ENCODE measurements around the gene CDKN2B-AS1.

CDKN2B-AS1 gene

DNA sequence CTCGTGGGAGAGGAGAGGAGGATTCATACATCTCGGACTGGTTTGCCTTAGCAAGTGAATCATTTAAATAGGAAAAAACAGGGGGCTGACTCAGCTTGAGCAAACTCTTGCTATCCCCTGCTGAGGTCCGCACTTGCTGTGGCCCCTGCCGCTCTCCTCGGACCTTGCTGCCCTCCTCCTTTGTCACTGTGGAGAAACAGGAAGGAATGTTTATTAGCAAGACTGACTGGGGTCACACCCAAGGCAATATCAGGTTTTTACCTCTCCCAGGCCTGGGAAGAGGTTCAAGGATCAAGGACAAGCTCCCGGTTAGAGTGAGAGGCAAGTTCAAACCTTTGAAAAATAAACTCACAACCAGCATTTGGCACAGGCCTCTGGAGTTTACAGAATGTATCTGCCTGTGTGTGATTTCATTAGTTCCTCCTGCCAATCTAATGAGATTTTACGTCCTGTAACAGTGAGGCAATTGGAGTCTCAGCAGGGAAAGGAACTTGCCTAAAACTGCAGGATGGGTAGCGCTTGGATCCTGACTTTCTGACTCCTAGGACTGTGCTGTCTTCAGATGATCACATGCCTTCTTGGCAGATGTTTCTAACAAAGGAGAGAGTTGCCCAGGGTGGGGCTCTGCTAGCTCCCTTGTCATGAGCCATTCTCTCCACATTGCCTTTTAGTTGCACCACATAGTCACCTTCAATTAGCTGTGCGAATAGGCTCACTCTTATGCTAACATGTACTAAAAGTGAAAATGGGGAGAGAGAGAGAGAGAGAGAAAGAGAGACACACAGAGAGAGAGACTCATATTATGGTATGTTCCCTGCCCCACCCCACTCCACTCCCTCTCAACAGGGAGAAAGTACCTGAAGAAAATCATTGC lies 123.2 kb downstream of the CDKN2B-AS1 start:
- no peak for DNase-seq (ENCODE audit: low read depth, low spot score)

DNA sequence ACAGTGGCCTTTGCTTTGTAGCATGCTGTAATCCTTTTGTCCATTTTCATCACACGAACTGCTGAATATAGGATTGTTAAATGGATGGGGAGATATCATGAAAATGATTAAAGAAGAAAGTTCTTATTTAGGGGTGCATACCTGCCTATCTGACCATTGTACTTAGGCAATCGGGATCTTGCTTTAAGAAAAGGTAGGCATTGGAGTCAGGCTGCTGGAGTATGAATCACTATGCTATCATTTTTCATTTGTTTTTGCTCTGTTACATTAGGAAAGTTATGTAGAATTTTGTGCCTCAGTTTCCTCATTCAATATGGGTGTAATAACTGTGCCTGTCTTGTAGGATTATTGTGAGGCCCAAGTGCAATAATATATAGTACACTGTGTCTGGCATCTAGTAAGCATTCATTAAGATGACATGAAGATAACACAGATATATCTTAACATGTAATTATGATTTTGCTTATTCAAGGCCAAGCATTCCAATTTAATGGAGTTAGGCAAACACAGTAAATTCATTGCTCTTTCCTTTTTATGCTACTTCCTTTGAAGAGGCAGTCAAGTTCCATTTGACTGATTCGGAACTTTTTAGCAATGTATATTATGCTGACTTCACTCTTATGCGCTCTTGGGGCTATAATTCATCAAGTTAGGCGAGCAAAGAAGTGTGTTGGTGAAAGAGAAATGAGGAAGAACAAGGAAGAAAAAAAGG lies 124.4 kb downstream of the CDKN2B-AS1 start:
- no peak for DNase-seq (ENCODE audit: low read depth, low spot score)

DNA sequence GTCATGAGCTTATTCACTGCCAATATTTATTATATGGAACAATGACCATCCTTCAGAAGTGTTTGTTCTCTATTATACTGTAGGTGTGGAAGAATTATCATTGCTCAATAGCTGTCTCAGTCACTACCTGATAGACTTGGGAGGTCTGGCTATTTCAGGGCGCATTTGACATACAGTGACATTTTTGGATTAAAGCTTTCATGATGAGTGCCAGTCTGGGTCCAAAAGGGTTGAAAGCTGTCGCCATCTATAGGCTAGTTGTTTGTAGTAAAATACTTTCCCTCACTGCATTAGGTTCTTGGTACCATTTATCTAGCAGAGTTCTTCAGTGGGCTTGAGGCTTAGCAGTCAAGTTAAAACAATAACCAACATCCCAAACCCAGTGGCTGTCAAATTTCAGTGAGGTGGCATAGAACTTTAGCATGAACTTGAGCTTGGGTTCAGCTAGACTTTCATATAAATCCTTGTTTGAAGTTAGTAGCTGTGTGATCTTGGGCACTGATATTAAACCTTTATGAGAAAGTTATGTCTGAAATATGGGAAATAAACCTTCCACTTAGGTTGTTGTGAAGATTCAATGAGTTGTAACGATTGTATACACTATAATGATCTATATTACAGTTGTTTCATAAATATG lies 125.0 kb downstream of the CDKN2B-AS1 start:
- no peak for DNase-seq (ENCODE audit: low read depth, low spot score)

DNA sequence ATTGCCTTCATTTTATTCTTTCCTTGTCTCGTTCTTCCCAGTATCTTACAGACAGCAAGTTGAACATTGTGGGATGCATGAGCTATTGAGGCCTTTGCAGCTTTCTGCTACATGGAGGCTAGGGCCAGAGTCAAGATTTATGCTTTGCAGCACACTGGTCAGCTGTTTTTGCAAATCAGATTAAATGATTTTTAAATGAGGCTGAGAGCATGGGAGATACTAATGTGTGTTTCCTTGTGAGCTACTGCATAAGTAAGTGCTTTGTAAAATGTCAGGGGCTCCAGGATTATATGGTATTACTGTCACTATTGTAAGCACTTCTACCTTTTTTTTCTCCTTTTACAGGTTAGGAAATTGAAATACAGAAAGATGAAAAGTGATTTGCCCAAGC lies 125.6 kb downstream of the CDKN2B-AS1 start:
- no peak for DNase-seq (ENCODE audit: low read depth, low spot score)

DNA sequence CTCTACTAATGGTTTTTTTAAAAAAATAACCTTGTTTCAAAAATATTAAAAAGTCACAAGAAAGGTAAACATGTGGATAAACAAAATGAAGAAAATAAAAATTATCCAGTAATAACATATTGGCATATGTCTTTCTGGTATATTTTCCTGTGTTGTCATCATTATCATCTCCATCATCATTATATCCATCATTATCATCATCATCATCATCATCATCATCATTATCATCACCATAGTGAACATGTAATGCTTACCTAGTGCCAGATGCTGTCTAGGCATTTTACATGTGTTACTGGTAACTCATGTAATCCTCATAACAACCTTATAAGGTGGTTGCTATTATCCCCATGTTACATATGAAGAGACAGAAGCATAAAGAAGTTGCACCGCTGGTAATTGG lies 126.0 kb downstream of the CDKN2B-AS1 start:
- DNase-seq (ENCODE audit: low read depth, low spot score): no peak

DNA sequence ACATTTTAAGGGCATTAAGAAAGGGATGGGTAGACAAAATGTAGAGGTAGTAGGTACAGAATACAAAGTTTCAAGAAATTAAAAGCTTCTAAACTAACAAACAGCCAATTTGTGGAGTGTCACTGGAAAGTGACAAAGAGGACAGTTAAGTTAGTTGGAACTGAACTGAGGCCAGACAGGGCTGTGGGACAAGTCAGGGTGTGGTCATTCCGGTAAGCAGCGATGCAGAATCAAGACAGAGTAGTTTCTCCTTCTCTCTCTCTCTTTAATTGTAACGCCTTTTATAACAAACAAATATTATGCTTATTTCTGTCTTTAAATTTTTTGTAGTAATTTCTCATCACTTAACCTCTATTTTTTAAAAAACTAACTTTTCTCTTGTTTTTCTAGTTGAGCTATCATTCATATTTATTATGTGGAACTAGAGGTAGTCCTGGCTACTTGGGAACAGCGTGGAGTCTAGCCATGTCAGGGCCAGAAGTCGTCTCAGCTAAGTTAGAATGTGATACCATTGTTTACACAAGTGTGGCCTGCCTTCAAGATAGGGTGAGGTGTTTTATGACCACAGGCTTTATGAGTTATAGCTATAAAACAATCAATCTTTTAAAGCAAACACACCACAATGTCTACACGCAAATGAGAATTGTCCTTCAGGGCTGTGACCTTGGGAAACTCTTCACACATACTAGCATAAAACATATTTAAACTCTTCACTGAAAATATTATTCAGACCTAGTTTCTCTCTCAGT lies 129.8 kb downstream of the CDKN2B-AS1 start:
- no peak for DNase-seq (ENCODE audit: low read depth, low spot score)

DNA sequence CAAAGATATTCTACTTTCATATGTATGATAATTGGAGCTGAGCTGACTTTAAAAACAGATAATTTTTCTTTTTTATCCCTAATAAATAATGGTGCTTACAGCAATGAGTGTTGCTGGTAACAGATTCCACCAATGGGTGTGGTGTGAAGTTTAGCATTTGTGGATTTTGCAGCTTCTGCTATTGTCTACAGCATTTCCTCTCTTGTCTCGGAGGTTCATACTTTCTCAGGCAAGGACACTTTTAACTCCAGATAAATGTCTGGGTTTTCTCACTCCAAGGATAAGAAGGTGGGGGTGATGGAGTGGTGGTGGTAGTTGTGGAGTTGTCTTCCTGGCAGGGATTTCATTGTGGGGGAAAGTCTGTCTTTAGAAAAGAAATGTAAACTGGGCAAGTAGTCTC lies 134.5 kb downstream of the CDKN2B-AS1 start:
- no peak for DNase-seq (ENCODE audit: low read depth, low spot score)

DNA sequence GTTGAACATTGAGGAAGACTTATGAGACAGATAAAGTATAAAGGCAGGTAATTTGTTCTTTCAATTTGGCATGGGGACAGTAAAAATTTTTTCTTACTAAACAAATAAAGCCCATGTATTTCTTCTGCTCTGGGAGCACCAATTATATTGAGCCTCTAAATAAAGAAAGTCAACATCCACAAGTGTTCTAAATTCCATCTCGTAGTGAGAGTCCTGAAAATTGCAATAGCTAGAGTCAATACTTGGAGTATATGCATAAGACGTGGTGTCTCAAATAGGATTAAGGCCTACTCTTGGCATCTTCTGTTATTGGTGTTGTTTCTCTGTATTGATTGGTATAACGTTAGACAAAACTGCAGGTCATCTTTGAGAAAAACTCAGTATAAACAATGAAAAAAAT lies 135.0 kb downstream of the CDKN2B-AS1 start:
- DNase-seq (ENCODE audit: low read depth, low spot score): no peak

DNA sequence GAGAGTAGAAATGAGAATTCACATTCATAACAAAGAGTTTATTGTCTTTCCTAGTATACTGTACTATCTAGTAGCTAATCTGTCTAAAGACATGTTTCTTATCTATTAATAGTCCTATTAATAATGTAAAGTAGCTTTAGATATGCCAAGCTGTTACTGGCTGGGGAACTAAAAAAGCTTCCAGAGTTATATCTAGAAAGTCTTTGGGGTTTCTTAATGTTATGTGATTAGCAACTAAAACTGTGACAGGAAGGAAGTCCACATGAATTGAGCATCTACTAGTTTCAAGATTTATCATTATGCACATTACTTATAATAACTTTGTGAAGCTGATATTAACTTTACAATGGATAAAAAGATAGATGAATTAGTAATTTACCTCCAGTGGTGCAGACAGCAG lies 137.2 kb downstream of the CDKN2B-AS1 start:
- DNase-seq (ENCODE audit: low read depth, low spot score): no peak

DNA sequence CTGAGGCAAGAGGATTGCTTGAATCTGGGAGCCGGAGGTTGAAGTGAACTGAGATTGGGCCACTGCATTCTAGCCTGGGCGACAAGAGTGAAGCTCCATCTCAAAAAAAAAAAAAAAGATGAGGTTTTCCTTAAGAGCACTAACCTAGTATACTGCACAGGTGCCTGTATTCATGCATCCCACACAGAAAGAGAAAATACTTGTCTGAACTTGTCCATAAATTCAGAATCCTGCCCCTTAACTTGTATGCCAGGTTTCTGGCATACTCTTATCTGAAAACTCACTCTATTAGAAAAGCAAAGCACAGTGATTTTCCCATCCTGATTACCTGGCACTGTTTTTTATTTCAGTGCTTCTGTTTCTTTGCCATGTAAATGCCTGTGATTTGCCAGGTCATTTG lies 139.8 kb downstream of the CDKN2B-AS1 start:
- DNase-seq (ENCODE audit: low read depth, low spot score): no peak

DNA sequence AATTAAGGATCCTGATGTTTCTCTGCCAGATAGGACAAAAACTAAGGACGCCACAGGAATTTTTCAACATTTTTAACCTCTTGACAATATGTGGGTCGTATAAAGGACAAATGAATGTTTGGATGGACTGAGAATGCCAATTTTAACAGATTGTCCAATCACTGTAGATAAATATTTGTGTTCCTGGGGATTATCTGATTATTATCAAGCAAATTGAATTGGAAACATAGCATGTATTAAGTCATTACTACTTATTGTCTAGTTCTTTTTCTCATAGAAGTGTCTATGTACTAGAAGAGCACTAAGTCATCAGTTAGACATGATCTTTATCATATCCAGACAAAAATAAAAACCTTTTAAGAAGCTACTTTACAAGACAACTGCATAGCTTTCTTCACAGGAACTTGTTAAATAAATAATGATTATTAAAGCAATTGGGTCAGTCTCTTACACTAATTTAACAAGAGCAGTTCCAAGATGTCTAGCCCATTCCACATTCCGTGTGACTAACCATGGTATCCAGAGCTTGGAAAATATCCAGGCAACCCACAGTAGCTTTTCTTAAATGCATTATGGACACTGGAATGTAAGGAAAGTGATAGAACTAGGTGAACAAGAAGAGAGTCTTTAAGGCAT lies 142.0 kb downstream of the CDKN2B-AS1 start:
- no peak for DNase-seq (ENCODE audit: low read depth, low spot score)

DNA sequence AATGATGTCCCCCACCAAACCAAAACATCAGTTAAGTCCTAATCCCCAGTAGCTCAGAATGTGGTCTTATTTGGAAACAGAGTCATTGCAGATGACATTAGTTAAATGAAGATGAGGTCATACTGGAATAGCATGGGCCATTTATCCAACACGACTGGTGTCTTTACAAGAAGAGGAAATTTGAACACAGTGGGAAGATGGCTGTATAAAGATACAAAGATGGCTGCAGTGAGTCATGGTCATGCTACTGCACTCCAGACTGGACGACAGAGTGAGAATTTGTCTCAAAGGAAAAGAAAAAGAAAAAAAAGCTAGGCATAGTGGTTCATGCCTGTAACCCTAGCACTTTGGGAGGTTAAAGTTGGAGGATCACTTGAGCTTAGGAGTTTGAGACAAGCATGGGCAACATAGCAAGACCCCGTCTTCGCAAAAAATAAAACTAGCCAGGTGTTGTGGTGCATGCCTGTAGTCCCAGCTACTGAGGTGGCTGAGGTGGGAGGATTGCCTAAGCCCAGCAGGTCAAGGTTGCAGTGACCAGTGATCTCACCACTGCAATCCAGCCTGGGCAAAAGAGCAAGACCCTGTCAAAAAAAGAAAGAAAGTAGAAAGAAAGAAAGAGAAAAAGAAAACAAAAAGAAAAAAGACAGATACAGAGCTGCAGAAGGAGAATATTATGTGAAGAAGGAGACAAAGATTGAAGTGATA lies 144.5 kb downstream of the CDKN2B-AS1 start:
- no peak for DNase-seq (ENCODE audit: low read depth, low spot score)

DNA sequence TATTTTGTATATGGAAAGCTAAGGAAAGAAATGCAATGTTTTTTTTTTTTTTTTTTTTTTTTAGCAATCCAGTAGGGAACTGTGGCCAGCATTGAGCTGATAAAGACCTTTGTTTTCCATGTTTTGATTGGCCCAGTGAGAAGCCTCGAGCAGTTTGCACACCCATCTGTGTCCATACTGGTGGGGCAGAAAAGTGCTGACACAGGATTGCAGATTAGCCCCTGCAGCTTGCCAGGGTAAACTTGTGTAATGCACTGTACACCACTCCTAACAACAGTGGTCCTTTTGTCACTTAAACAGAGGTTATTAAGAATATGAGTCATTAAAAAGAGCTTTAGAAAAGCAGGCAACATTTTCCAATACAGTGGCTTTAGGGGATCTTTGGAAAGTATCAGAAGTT lies 147.3 kb downstream of the CDKN2B-AS1 start:
- DNase-seq (ENCODE audit: low read depth, low spot score): no peak

DNA sequence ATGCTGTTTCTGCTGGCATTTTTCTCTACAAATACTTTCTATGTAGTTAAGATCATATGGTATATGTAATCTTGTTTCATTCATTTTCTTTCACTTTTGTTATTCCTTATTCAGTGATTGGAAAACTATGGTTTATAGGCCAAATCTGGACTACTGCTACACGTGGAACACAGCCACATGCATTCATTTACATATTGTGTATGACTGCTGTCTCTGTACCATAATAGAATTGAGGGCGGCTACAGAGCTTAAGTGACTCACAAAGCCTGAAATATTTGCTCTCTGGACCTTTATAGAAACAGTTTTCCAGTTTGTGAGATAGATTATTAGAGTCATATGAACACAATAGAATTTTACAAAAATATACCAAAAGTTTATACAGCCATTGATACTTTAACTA lies 148.1 kb downstream of the CDKN2B-AS1 start:
- DNase-seq (ENCODE audit: low read depth, low spot score): no peak

DNA sequence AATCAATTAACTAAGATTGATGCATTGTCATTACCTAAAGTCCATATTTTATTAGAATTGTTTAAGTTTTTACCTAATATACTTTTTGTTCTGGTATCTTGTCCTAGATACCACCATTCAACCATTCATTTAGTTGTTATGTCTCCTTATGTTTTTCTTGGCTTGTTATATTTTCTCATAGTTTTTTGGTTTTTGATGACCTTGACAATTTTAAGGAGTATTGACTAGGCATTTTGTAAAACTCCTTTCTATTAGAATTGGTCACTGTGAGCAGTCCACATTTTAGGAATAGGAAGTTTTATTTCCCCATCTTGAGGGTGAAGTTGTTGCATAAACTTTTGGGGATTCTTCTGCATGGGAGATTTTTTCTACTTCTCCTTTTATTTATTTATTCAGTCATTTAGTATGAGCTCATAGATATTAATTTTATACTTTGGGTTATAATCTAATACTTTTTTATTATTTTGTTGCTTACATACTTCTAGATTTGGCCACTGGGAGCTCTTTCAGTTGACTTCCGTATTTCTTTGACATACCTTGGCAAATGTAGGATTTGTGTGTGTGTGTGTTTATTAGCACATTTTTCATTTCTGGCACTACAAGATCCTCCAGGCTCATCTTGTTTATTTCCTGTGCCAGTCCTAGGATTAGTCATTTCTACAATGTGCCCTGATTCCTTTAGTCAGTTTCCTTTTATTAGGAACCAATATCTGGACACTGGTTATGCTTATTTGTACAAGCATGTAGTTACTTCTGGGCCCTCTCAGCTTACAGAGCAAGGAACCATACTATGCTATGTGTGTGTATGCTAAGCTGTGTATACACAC lies 149.4 kb downstream of the CDKN2B-AS1 start:
- no peak for DNase-seq (ENCODE audit: low read depth, low spot score)

DNA sequence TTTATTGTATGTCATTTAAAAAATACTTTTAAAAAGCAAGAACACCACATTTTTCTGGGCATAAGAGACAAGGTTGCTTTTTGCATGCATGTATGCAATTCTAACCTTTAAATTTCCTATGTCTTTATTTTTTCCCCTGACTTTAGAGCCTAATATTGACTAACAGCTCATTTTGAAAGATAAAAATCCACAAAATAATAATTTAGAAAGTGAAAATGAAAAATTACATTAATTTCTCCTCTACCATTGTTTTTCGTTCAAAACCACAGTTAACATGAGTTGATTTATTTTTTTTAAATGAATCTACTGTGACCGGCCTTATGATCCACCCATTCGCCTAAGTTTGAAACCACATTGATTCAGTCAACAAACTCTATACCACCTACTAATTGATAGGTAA lies 152.0 kb downstream of the CDKN2B-AS1 start:
- no peak for DNase-seq (ENCODE audit: low read depth, low spot score)

DNA sequence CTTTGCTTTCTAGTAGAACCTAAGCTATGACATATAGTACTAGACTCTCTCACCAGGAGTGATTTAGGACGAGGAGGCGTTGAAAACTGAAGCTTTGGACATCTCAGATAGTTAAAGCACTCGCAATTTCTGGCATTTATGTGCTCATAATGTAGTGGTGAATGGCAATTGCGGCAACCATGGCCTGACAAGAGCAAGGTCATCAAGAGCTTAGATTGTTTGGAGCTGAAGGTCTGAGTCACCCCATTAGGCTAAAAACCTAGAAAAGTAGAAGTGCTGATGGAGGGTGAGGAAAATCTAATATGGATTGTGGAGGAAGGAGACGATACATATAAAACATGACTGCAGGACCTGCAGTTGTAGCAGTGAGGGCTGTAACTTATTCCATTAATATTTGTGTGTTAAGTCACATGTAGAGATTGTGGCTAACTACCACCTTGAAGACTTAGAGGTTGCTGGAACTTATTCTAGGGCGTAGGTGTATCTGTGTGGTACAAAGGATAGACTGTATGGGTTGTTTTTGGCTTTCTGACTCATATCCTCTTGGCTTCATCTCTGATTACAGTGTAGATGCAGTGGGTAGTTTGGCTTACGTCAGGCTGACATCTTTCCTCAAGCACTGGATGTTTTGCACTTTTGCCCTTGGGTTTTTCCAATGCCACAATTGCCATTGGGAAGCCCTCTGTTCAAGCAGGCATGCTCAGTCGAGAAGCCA lies 153.4 kb downstream of the CDKN2B-AS1 start:
- DNase-seq (ENCODE audit: low read depth, low spot score): no peak

DNA sequence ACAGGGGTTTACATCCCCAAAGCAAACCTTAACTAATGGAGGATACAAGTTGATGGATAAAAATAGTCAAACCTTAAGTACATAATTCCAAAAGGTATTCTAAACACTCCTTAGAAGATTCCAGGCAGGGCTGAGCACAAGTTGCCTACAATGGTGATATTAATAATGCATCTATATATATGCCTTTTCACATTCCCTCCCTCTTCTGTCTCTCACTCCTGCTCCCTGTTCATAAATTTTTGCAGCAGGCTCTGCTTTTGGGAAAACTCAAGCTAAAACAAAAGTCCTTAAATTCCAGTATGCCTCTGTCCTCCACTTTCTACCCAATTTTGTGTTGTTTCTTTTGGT lies 153.9 kb downstream of the CDKN2B-AS1 start:
- DNase-seq (ENCODE audit: low read depth, low spot score): no peak

DNA sequence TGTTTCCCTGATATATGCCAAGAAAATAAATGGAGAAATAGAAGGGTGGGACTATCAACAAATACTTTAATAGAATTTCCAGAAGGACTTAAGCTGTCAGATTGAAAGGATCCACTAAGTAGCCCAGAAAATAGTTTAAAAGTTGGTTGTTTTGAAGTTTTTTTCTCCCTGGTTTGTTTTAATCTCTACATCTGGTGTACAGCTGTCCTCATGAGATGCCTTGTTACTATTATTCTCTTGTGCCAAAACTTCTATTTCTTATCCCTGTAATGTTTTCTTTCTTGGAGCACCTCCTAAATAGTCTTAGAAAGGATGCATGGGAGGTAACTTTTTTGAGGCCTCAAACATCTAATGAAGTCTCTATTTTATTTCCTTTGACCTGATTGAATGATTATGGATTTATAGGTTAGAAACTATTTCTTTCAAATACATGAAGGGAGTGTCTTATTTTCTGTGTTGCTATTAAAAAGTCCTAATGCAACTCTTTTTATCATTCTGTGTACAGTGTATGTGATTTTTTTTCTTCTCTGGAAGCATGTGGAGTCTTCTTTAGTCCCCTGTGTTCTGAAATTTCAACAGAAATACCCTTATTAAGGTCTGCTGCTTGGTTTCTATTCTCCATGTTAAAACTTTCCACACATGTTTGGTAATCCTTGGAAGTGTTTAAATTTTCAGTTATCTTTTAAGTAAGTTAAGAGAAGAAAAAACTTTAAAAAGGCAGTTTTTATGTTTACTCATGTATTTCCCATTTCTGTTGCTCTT lies 154.5 kb downstream of the CDKN2B-AS1 start:
- DNase-seq (ENCODE audit: low read depth, low spot score): no peak
